ENCODE measurements around the gene RNFT2.

The RNFT2 gene

DNA sequence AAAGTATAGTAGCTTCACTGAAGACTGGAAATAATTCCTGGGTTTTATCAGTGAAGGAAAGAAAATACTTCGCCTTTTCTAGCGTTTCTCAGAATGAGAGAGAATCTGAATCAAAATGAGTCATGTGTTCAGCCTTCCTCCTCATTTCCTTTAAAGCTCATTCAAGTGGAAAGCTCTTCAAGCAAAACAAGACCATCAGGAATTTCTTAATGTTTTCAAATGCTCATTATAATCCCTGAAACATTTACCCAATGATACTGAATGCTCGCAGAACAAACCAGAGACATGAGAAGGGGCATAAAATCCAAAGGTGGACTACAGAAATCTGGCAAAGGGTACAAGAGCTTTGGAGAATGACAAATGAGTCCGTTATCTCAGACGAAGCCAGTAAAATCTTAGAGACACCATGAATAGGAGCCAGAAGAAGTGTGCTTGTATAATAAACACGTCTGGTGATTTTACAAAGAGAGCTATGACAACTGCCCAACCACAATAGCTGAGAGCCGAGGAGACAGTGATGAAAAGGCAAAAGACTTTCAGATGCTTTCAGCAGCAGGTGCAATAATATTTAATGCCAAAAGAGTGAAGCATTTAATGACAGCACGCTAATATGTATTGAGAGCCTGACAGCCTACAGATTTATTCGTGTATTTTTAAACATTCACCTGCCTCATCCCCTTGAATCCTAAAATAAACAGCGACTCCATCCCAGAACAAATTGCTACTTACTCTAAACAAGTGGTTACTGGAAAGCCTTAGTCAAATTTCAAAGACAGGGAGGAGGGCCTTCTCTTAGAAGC, 19.3 kb upstream of the RNFT2 start:
- TF ChIP-seq, protein P1, sequence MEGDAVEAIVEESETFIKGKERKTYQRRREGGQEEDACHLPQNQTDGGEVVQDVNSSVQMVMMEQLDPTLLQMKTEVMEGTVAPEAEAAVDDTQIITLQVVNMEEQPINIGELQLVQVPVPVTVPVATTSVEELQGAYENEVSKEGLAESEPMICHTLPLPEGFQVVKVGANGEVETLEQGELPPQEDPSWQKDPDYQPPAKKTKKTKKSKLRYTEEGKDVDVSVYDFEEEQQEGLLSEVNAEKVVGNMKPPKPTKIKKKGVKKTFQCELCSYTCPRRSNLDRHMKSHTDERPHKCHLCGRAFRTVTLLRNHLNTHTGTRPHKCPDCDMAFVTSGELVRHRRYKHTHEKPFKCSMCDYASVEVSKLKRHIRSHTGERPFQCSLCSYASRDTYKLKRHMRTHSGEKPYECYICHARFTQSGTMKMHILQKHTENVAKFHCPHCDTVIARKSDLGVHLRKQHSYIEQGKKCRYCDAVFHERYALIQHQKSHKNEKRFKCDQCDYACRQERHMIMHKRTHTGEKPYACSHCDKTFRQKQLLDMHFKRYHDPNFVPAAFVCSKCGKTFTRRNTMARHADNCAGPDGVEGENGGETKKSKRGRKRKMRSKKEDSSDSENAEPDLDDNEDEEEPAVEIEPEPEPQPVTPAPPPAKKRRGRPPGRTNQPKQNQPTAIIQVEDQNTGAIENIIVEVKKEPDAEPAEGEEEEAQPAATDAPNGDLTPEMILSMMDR (IDR thresholded peaks at IDR 0.05; ENCODE audit: low read depth, low read length): no peak
- peak; percentile 45 to 46 for DNase-seq (ENCODE audit: low read depth in 2 of 2)
- no peak overlapping the region for H3K4me3 ChIP-seq (replicated peaks in 1 of 2; ENCODE audit: low read depth in 2 of 2, low read length in 2 of 2)

DNA sequence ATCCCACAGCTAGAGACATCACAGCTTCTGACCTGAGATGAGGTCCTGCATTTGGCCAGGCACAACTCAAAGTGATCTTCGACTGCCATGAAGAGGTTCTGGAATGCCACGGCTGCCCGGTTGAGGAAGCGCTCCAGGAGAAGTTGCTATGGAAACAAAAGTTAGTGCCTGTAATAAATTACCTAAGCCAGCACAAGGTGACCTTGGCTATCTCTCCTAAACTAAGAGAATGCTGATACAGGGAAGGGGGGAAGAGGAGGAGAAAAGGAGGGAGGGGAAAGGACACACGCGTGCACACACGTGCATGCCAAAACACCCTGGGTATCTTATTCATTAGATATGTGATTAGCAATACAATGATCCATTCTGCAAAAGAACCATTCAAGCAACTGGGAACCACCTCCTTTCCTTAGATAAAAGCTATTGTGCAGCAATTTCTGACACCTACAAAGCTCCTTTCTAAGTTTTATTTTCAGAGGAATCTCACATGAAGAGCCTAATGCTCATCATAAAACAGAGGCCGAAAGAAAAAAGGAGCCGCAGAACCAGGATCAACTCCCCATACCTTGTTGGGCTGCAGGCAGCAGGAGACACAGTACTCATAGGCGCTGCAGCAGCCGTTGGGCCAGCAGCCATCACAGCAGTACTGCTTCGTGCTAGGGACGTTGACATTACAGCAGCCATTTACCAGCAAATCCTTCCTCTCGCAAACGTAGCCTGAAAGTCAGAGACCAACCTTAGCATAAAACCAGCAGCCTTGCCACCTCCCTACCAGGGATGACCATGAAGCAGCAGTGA, 18.2 kb upstream of the RNFT2 start:
- DNase-seq (ENCODE audit: low read depth in 2 of 2): no peak
- no peak overlapping the region for H3K4me3 ChIP-seq (replicated peaks in 1 of 2; ENCODE audit: low read depth in 2 of 2, low read length in 2 of 2)
- TF ChIP-seq, protein P1 (IDR thresholded peaks at IDR 0.05; ENCODE audit: low read depth, low read length): no peak

DNA sequence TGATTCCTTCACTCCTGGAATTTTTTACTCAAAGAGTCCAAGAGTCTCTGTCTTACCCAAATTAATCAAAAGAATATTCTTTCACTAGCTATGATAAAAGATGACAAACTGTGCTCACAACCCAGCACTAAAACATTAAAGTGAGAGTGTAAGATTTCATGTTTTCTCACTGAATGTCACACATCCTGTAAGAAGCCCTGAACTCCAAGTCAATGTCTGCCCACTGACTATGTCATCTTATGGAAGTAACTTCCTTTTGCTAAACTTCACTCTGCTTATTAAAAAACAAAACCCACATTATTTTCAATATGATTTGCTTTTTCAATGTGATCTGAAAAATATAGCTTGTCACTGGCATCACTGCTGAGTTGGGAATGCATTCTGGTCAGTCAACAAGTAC, 15.9 kb upstream of the RNFT2 start:
- no peak for DNase-seq (ENCODE audit: low read depth in 2 of 2)
- TF ChIP-seq, protein P1 (IDR thresholded peaks at IDR 0.05; ENCODE audit: low read depth, low read length): no peak
- no peak overlapping the region for H3K4me3 ChIP-seq (replicated peaks in 1 of 2; ENCODE audit: low read depth in 2 of 2, low read length in 2 of 2)

DNA sequence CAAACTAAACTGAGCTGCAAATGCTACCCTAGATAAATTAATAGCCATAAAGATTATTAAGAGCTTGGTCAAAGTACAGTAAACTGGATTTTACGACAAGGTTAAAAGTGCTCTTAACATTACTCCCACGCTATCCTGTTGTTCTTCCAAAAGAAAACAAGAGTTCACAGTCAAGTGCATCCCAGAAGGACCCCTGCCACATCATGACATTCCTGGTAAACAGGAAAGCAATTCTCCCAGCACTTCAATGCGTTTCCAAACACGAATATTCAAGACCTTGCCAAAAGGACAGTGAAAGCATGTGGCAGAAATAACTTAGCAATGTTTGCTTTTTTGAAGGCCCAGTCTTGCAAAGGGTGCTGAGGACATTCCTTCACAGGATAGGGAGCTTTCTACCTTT, 11.4 kb upstream of the RNFT2 start:
- DNase-seq (ENCODE audit: low read depth in 2 of 2): peak; percentile 9 to 43
- TF ChIP-seq, protein P1 (IDR thresholded peaks at IDR 0.05; ENCODE audit: low read depth, low read length): no peak
- H3K4me3 ChIP-seq (replicated peaks in 1 of 2; ENCODE audit: low read depth in 2 of 2, low read length in 2 of 2): no peak overlapping the region

DNA sequence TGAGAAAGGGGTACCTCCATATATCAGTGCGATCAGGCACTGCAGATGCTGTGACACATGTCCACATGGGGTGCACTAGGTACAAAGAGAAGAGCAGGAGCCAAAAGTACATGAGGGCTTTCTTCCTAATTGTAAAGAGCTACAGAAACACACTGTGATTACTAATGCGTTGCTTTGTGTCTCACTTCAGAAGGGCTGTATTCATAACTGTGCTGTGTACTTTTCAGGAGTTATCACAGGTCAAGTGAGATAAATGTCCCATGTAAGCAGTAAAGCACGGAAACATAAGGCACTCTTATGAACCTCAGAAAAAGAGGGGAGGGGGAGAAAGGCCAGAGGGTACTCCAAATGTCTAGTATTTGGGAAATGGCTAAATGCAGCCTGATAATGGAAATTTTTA, 10.9 kb upstream of the RNFT2 start:
- H3K4me3 ChIP-seq (replicated peaks in 1 of 2; ENCODE audit: low read depth in 2 of 2, low read length in 2 of 2): no peak overlapping the region
- TF ChIP-seq, protein P1 (IDR thresholded peaks at IDR 0.05; ENCODE audit: low read depth, low read length): no peak
- no peak for DNase-seq (ENCODE audit: low read depth in 2 of 2)

DNA sequence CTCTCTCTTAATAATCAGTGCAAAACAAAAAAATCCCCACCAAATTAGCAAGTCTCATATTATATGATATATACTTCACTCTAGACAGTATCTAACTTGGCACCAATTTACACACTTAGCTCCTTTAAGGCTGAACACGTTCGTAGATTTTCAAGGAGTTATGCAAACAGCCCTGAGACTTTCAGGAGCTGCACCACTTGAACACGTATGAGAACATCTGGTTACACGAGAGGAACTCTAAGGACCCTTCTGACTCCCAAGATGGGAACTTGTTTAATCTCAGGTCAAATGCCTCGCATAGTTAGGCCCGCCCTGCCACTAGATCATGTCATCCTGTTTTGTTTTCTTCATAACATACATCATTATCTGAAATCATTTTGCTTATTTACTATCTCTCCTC, 10.2 kb upstream of the RNFT2 start:
- TF ChIP-seq, protein P1 (IDR thresholded peaks at IDR 0.05; ENCODE audit: low read depth, low read length): no peak
- no peak for DNase-seq (ENCODE audit: low read depth in 2 of 2)
- H3K4me3 ChIP-seq (replicated peaks in 1 of 2; ENCODE audit: low read depth in 2 of 2, low read length in 2 of 2): no peak overlapping the region
